HG03378 (cell line): ENCODE results near the gene LMOD2.

ENCODE experiments used
- ATAC-seq: cut with Tn5 transposase; IDR thresholded peaks from one replicate; pipeline ENCODE4 v1.9.1; 2021; ENCODE audit warnings: mild to moderate bottlenecking, moderate library complexity; ENCODE audit not compliant: unreplicated experiment

The LMOD2 gene

DNA sequence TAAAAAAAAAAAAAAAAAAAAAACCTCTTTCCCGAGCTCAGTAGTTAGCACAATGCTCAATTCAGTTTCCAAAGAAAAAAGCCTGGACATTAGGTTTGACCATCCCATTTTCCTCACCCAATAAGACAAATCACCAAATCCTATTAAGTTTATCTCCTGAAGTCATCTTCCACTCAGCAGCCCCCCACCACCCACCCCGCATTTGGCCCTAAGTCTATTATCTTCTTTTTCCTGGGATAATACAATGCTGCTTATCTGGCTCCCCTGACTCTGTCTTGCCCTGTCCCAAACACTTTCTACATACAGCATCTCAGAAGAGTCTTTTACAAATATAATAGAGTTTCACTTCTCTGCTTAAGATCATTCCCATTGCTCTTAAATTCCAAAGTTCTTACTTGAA is 17.8 kb upstream of the LMOD2 start:
- no peak for ATAC-seq

DNA sequence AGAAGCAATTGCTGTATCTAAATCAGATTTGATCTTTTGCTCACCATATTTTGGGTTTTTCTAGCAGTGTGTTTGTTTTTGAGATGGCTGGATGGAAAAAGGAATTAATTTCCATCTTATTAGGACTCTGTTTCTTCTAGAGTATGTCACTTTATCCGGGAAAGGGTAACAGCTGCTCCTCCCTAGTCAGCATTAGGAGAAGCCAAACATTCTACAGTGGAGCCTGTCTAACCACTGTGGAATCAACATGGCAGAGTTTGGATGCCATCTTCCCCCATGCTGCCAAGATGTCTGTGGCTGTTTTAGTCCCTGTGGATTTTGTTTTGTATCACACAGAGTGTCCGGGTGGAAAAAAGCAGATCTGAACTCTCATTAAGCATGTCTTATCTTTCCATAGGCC is 16.0 kb upstream of the LMOD2 start:
- ATAC-seq: no peak

DNA sequence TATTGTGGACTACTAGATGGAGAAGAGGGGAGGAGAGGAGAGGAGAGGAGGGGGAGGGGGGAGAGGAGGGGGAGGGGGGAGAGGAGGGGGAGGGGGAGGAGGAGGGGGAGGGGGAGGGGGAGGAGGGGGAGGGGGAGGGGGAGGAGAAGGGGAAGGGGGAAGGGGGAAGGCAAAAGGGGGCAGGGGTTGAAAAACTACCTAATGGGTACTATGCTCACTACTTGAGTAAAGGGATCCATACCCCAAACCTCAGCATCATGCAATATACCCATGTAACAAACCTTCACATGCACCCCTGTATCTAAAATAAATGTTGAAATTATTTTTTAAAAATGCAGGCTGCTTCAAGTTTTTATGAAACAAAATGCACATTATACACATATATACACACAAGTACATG is 15.1 kb upstream of the LMOD2 start:
- no peak for ATAC-seq

DNA sequence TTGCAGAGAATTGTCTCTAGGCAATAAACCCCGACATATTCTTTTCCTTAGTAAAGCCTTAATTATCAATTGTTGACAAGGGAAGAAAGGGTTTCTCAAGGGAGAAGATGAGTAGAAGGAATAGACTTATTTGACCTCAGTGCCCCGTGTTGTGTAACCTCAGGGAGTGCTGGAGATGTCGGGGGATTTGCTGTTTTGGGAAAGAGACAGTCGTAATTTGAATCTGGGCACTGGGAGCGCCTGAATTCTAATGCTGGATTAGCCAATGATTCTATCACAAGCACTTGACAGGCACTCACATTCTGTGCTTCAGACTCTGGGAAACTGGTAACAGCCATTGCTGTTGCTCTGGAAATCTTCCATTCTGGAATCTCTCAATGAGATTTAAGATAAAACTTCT is 13.8 kb upstream of the LMOD2 start:
- no peak for ATAC-seq

DNA sequence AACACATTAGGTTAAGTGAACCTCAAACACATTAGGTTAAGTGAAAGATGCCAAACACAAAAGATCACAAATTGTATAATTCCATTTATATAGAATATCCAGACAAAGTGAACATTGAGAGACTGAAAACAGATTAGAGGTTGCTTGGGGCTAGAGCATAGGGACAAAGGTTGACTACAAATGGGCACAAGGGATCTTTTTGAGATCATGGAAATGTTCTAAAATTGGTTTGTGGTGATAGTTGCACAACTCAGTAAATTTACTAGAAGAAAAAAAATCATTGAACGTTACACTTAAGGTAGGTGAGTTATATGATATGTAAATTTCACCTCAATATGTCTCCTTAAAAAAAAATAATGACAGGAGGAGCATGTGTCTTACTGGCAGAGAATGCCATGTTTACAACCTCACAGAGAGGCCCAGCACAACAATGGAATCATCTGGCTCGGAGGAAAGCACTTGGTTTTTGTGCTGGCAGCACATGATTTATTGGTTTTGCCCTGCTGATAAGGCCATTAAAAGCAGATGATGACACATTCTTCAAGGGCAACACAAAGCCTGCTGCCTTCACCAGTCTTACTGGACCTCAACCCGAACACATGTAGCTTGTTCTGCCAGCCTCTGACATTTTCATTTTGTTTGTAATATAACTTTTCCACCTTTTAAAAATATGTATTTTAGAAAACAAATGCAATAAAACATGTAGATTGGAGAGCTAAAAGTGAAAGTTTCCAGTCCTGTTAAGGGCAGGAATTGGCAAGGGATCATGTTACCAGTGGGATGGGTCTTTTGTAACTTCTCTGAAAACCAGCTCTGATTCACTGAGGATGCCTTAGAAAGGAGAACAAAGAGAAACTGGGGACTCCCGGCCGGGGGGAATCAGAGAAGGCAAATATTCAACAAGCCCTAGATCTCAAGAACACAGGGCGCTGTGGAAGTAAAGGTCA is 11.9 kb upstream of the LMOD2 start:
- ATAC-seq: no peak

DNA sequence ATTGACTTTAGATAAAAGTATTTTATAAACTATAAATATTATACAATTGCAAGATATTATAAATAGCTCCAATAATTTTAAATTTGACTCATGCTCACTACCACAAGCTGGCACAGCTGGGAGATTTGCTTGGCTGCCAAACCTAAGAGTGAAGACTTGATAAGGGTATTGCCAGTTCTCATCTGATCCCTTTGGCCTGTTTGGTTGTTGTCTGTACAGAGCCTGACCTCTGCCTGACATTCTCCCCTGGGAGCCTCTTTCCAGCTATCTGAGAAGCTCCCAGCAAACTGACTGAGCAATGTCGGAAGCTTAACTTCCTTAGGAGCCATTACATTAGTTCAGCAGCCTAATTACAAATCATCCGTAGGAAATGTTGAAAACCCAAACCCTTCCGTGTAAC is 10.2 kb upstream of the LMOD2 start:
- ATAC-seq: no peak

DNA sequence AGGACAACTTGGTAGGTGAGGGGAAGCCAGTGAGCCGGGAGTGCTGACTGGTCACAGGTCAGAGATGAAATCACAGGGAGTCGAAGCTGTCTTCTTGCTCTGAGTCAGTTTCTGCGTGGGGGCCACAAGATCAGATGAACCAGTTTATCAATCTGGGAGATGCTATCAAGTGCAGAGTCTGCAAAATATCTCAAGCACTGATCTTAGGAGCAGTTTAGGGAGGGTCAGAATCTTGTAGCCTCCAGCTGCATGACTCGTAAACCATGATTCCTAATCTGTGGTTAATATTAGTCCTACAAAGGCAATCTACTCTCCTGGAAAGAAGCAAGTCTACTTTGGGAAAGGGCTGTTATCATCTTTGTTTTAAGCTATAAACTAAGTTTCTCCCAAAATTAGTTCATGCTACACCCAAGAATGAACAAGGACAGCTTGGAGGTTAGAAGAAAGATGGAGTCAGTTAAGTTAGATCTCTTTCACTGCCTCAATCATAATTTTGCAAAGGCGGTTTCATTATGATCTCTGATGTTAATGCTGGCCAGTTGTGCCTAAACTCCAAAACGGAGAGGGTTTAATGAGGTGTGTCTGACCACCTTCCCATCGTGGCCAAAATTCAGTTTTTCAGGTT is 8.4 kb upstream of the LMOD2 start:
- ATAC-seq: no peak

DNA sequence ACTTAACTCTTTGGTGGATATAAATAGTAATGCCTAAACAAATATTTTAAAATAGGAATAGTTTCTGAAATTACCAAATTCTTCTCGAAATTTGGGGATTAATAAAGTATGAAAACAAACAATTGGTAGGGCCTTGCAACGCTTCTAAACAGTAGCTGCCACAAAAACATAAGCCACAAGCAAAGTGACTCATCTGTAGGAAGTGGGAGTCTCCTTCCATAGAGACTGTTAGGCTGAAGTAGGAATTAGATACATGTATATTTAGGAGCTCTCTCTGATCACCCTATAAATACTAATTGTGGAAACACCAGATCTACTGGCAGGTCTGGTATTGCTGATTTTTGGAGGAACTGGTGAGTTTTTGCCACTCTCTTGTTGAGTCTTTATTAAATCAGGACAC is 5.7 kb upstream of the LMOD2 start:
- no peak for ATAC-seq

DNA sequence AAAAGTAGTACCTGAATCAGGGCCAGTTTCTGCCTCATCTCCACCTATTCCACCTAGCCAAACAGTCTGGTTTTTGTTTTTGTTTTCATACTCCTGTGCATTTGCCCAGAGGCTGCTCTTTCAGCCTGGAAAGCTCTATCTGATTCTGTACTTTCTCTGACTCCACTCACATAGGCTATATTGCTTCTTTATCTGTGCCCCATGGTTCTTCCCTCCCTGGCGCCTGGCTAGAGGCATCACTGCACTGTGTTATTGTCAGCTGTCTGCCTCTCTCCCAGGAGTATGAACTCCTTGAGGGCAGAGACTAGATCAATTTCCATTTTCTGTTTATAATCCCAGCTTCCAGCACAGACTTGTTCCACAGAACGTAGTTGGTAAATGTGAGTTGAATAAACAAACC is 5.1 kb upstream of the LMOD2 start:
- no peak for ATAC-seq

DNA sequence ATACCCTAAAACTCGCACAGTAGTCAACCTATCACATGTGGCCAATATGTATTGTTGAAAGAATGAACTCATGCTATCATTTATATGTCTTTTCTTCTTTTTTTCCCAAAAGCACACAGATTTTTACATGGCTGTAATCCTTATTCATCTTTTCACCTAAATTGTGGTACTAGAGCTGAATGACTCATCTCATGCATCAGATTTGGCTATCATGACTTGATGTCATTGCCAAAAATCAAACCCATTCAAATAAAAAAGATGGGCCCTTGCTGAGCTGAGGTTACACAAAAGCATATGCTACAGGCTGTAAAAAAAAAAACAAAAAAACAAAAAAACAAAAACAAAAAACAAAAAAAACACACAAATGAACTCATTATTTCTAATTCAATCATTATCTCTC is 3.3 kb upstream of the LMOD2 start:
- ATAC-seq: no peak

DNA sequence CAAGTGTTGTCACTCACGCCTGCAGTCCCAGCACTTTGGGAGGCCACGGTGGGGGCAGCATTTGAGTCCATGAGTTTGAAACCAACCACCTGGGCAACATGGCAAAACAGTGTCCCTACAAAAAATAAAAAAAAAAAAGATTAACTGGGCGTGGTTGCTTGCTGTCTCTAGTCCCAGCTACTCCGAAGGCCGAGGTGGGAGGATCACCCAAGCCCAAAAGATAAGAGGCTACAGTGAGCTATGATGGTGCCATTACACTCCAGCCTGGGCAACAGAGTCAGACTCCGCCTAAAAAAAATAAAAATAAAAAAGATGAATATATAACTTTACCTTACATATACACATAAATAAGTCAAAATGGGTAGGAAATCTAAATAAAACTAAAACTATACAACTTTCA is 2.5 kb upstream of the LMOD2 start:
- ATAC-seq: no peak

DNA sequence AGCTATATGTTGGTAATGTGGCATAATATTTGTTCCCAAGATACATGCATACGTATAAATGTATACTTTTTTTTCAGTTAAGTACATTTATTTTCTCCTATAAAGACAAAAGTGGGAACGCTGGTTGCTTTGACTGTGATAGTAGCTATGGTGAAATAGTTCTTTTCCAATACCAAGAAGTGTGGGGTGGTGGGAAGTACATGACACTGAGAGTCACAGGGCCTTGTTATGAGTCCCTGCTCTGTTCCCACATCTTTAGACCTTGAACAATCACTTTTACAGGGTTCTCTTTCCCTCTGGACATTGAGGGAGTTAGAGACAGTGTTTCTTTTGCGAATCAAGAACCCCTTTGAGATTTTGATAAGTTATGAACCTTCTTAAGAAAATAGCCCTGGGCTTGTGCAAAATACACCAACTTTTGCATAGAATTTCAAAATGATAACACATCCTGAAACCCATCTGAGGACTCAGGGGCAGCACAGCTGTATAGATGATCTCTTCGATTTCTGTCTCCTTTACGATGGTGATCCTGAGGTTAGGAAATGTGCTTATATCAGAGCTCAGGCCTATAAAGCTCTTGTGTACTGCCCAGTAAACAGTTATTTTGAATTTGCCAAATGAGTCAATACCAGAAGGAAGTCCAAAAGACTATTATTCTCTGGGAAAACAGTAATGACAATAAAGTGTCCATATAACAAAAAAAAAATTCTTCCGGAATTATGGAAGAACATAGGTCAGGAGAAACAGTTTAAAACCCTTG is 1.1 kb downstream of the LMOD2 start:
- no peak for ATAC-seq

DNA sequence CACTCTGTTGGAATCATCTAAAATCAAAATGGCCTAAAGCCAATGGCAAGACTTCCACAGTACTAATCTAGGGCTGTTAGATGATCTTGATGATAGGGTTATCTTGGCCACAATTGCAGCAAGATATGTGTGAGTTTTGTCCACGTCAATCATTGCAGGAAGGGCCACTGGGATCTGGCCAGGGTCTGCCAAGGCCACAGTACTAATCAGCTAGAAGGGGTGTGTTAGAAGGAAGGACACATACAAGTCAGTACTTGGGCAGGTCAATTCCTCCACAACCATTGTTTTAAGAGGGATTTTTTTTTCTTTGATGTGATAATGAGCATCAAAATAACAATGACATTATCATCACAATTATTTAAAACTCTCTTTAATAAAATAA is 1.6 kb downstream of the LMOD2 start:
- ATAC-seq: no peak

DNA sequence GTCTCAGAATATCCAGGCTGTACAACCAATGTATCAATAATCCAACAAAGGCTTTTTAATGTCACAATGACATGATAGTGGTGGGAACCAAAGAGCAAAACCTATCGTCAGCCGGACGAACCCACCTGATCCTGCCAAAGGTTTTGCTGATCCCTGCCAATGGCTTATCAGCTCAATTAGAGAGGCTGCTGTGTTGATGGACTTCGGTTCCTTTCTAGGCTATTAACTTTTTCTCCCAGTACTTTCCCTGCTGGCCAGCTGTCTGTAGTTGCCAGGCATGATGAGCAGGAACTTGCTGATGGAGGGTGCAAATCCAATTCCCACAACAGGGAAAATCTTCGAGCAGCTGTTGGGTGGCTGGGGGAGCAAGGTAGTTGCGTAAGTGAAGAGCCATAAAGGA is 2.4 kb downstream of the LMOD2 start:
- ATAC-seq: no peak

DNA sequence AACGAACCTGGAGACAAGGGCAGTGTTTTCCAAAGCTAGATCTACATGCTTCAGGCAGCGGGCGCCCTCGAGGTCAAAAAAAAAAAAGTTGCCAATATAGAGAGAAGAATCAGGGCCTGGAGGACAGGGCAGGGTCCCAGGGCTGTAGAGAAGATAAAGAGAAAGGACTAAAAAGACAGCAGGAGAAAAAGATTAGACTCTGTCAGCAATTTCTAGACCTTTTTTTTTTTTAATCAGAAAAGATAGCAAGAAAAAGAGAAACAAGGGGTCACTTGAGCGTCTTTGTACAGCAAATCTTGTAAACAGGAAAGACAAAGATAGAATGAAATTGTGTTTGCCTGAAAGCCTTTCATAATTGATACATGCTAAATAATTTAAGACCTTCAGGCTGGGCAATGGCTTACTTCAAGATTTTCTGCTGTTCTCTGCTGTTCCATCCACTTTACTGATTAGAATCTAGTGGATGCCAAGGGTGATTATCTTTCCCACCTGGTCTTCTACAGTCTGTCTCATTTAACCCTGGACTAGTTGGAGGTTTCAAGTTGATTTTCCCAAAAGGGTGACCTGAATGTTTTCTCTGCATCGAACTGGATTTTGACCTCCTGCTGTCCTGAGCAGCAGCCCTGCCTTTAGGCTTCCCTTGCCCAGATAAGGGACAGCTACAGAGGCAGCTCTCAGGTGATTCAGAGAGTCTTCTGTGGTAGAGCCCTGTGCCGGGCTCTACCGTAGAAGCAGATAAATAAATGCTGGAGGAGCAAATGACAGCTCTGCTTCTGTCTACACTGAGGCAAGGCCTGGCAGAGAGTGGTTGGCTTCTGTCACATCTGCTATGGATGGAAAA is 5.1 kb downstream of the LMOD2 start:
- ATAC-seq: no peak

DNA sequence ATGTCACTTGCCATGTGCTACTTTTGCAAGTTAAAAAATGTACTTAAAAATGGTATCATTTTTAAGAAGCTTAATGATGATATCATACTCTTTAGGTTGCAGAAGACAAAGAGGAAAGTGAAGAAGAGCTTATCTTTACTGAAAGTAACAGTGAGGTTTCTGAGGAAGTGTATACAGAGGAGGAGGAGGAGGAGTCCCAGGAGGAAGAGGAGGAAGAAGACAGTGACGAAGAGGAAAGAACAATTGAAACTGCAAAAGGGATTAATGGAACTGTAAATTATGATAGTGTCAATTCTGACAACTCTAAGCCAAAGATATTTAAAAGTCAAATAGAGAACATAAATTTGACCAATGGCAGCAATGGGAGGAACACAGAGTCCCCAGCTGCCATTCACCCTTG is 6.1 kb downstream of the LMOD2 start:
- no peak for ATAC-seq

DNA sequence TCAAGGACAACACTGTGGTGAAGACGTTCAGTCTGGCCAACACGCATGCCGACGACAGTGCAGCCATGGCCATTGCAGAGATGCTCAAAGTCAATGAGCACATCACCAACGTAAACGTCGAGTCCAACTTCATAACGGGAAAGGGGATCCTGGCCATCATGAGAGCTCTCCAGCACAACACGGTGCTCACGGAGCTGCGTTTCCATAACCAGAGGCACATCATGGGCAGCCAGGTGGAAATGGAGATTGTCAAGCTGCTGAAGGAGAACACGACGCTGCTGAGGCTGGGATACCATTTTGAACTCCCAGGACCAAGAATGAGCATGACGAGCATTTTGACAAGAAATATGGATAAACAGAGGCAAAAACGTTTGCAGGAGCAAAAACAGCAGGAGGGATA is 6.6 kb downstream of the LMOD2 start:
- ATAC-seq: no peak

DNA sequence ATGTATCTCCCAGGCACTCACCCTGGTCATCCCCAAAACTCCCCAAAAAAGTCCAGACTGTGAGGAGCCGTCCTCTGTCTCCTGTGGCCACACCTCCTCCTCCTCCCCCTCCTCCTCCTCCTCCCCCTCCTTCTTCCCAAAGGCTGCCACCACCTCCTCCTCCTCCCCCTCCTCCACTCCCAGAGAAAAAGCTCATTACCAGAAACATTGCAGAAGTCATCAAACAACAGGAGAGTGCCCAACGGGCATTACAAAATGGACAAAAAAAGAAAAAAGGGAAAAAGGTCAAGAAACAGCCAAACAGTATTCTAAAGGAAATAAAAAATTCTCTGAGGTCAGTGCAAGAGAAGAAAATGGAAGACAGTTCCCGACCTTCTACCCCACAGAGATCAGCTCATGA is 7.1 kb downstream of the LMOD2 start:
- ATAC-seq: no peak

DNA sequence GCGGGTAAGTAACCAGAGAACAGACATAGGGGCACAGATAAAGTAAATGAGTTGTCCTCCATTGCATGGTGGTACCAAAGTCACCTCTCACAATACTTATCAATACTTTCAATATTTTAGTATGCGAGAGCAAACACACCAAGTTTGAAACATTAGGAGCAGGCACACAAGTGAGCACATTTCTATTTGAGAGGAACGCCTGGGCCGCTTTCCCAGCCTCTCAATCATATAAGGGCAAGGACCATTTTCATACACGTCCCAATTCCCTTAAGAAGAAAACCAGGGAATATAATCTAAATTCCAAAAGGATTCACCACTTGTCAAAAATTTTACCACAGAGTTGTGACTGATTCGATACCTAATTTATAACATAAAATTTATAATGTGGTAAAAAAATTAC is 7.5 kb downstream of the LMOD2 start:
- ATAC-seq: no peak

DNA sequence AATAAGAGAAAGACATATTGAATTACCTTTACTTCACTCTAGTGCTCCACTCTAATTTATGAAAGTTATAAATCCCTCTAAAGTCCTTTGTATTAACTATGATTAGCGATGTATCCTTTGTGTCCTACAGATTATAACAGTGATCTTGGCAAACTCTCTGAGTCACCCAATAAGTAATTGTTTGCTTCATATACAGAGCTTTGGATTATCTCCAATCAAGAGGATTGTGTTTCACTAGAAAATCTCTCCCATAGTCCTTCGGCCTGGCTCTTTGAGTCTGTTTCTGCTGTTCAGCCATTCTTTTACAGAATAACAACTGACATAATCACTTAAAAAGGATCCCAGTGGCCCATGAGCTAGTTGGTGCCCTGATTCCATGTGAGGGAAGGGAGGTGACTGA is 9.5 kb downstream of the LMOD2 start:
- ATAC-seq: no peak

DNA sequence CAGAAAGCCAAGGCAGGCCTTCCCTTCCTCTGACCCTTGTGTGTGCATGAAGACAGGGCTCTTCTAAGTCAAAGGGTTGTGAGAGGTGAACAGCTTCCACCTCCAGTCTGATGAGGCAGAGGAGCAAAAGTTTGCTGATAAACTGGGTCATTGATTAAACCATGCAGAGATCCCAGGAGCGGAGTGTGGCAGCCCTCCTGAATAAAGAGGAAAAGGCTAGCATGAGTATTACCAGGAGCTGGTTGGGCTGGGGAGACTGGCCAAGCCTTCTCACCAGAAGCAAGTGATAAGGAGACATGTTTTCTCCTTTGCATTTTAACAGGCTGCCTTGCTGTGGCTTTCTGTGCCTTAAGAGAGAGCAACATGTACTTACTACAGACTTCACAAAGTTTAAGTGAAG is 10.2 kb downstream of the LMOD2 start:
- ATAC-seq: no peak
